HAP-1 (cell line): Measurements from ENCODE around the gene MAPK6.
A peak's percentile ranks its signal among the peaks of the same experiment; 100 is the strongest.
"Not testable (repeated sequence)": the region's sequence is repeated elsewhere in the genome, so short reads cannot be mapped to it uniquely, and the experiment has no call there.

Source experiments
- DNase-seq, 2 experiments: peaks; one replicate each; pipeline ENCODE4 v3.0.0-alpha.2; 2016 to 2020; ENCODE audit warnings: low spot score in 2 of 2
- H3K27me3 ChIP-seq: fragments of 250-450 bp; sonication (Bioruptor Pico); 2 replicates; pipeline ENCODE4 v1.5.1; 2020; ENCODE audit warnings: low read depth, mild to moderate bottlenecking, moderate library complexity
- H3K36me3 ChIP-seq: fragments of 250-450 bp; sonication (Bioruptor Pico); replicated peaks from 2 replicates; pipeline ENCODE4 v1.5.1; 2020; ENCODE audit warnings: mild to moderate bottlenecking
- H3K4me1 ChIP-seq: fragments of 250-450 bp; sonication (Bioruptor Pico); 2 replicates; pipeline ENCODE4 v1.5.1; 2020; ENCODE audit warnings: mild to moderate bottlenecking
- H3K4me3 ChIP-seq: fragments of 250-450 bp; sonication (Bioruptor Pico); 2 replicates; pipeline ENCODE4 v1.5.1; 2020; ENCODE audit warnings: mild to moderate bottlenecking, moderate library complexity
- H3K9me3 ChIP-seq: fragments of 250-450 bp; sonication (Bioruptor Pico); 2 replicates; pipeline ENCODE4 v1.5.1; 2020; ENCODE audit warnings: mild to moderate bottlenecking, moderate library complexity
- in situ Hi-C: fragments of 300-500 bp; cut with MboI; formaldehyde crosslinking; loops from 3 replicates; pipeline ENCODE4 v1.14.3; 2020; ENCODE audit warnings: low sequenced_read_pairs, inconsistent platforms, mixed read lengths

Gene MAPK6

GRCh38 chr15:52003089-52003488 lies 15.9 kb upstream of the MAPK6 start:
- H3K4me3 ChIP-seq, H3K9me3 ChIP-seq, in situ Hi-C loops, DNase-seq, H3K36me3 ChIP-seq, H3K4me1 ChIP-seq, H3K27me3 ChIP-seq: not testable (repeated sequence)

GRCh38 chr15:52003710-52004109 lies 15.3 kb upstream of the MAPK6 start:
- H3K9me3 ChIP-seq = no peaks in the 10 kb centered on the region
- no peak for DNase-seq
- no peaks in the 10 kb centered on the region for H3K4me1 ChIP-seq
- 0 out of 2 replicates have a peak, but pooled peaks cover 2% of the 10 kb centered on the region for H3K27me3 ChIP-seq
- in situ Hi-C loops = no loop called here
- H3K36me3 ChIP-seq = no peaks in the 10 kb centered on the region
- no peak overlapping the region for H3K4me3 ChIP-seq

GRCh38 chr15:52004806-52005205 lies 14.2 kb upstream of the MAPK6 start:
- Histone ChIP-seq H3K9me3 (no peaks in the 10 kb centered on the region), H3K27me3 (0 out of 2 replicates have a peak, but pooled peaks cover 2% of the 10 kb centered on the region), H3K4me3 (no peak overlapping the region), H3K4me1 (no peaks in the 10 kb centered on the region), H3K36me3 (no peaks in the 10 kb centered on the region)
- no peak for DNase-seq
- in situ Hi-C loops = no loop called here

GRCh38 chr15:52005748-52006701 lies 13.0 kb upstream of the MAPK6 start:
- Histone ChIP-seq H3K4me3 (no peak overlapping the region), H3K27me3 (0 out of 2 replicates have a peak, but pooled peaks cover 2% of the 10 kb centered on the region), H3K9me3 (no peaks in the 10 kb centered on the region), H3K36me3 (no peaks in the 10 kb centered on the region), H3K4me1 (no peaks in the 10 kb centered on the region)
- in situ Hi-C loops = no loop called here
- no peak for DNase-seq

- Histone ChIP-seq H3K36me3 (no peaks in the 10 kb centered on the region), H3K9me3 (no peaks in the 10 kb centered on the region), H3K4me1 (peaks cover 2% of the 10 kb centered on the region; the same call in 1 of the 2 replicates), H3K4me3 (no peak overlapping the region), H3K27me3 (0 out of 2 replicates have a peak, but pooled peaks cover 2% of the 10 kb centered on the region)
- DNase-seq = no peak
- in situ Hi-C loops = no loop called here
These were observed 12.2 kb upstream of the MAPK6 start for GRCh38 chr15:52006702-52007340.

- peaks cover 8% of the 10 kb centered on the region for H3K4me1 ChIP-seq
- H3K4me3 ChIP-seq = no peak overlapping the region
- H3K27me3 ChIP-seq = 0 out of 2 replicates have a peak, but pooled peaks cover 2% of the 10 kb centered on the region
- no peaks in the 10 kb centered on the region for H3K9me3 ChIP-seq
- in situ Hi-C loops = no loop called here
- no peaks in the 10 kb centered on the region for H3K36me3 ChIP-seq
- no peak for DNase-seq
These were observed 10.7 kb upstream of the MAPK6 start for GRCh38 chr15:52008359-52008697.

GRCh38 chr15:52008698-52009434 lies 10.2 kb upstream of the MAPK6 start:
- DNase-seq = no peak
- peaks cover 8% of the 10 kb centered on the region for H3K4me1 ChIP-seq
- H3K36me3 ChIP-seq = no peaks in the 10 kb centered on the region
- no peak overlapping the region for H3K4me3 ChIP-seq
- H3K9me3 ChIP-seq = no peaks in the 10 kb centered on the region
- in situ Hi-C loops = no loop called here
- no peaks in the 10 kb centered on the region for H3K27me3 ChIP-seq

- no peak for DNase-seq
- Histone ChIP-seq H3K4me1 (peaks cover 8% of the 10 kb centered on the region), H3K9me3 (no peaks in the 10 kb centered on the region), H3K36me3 (no peaks in the 10 kb centered on the region), H3K4me3 (no peak overlapping the region), H3K27me3 (no peaks in the 10 kb centered on the region)
- in situ Hi-C loops = no loop called here
These were observed 8.1 kb upstream of the MAPK6 start for GRCh38 chr15:52010633-52011595.

- Histone ChIP-seq H3K27me3 (no peaks in the 10 kb centered on the region), H3K36me3 (no peaks in the 10 kb centered on the region), H3K9me3 (no peaks in the 10 kb centered on the region), H3K4me1 (peaks cover 8% of the 10 kb centered on the region), H3K4me3 (no peak overlapping the region)
- in situ Hi-C loops = no loop called here
- peak; percentile 52 to 69 for DNase-seq
These were observed 7.3 kb upstream of the MAPK6 start for GRCh38 chr15:52011711-52012144.

- H3K36me3 ChIP-seq = no peaks in the 10 kb centered on the region
- H3K27me3 ChIP-seq = no peaks in the 10 kb centered on the region
- no peak overlapping the region for H3K4me3 ChIP-seq
- H3K9me3 ChIP-seq = no peaks in the 10 kb centered on the region
- H3K4me1 ChIP-seq = peaks cover 8% of the 10 kb centered on the region
- no peak for DNase-seq
- in situ Hi-C loops = no loop called here
These were observed 6.8 kb upstream of the MAPK6 start for GRCh38 chr15:52012210-52012609.

- Histone ChIP-seq H3K36me3 (no peaks in the 10 kb centered on the region), H3K27me3 (no peaks in the 10 kb centered on the region), H3K4me1 (peaks cover 8% of the 10 kb centered on the region), H3K9me3 (no peaks in the 10 kb centered on the region), H3K4me3 (no peak overlapping the region)
- in situ Hi-C loops = no loop called here
- DNase-seq = no peak
These were observed 5.7 kb upstream of the MAPK6 start for GRCh38 chr15:52013151-52013791.

GRCh38 chr15:52014616-52015015 lies 4.4 kb upstream of the MAPK6 start:
- in situ Hi-C loops = no loop called here
- H3K9me3 ChIP-seq = no peaks in the 10 kb centered on the region
- H3K4me1 ChIP-seq = peaks cover 8% of the 10 kb centered on the region
- no peaks in the 10 kb centered on the region for H3K36me3 ChIP-seq
- H3K27me3 ChIP-seq = no peaks in the 10 kb centered on the region
- DNase-seq = no peak
- H3K4me3 ChIP-seq = no peak overlapping the region
